BJ (cell line): Measurements from ENCODE around the gene NDUFS8. TPM values are rescaled to one million over a fixed set of nuclear protein-coding genes. Genes with fewer than 3 reads are reported as not detected.
A peak's percentile ranks its signal among the peaks of the same experiment; 100 is the strongest.

Experiments used
- CTCF ChIA-PET: fragments of 350-600 bp; formaldehyde crosslinking; extraction: SDS; loops from one replicate; lab custom pipeline; 2021; ENCODE audit warnings: antibody characterized with exemption, inconsistent platforms; lab: Yijun Ruan, JAX
- POLR2A ChIA-PET: fragments of 300-600 bp; sonication (Branson Sonifier 250); formaldehyde crosslinking; extraction: SDS; loops from one replicate; lab custom pipeline; 2021; ENCODE audit warnings: antibody characterized with exemption; lab: Charles Lee
- DNase-seq: peaks from one replicate; pipeline ENCODE4 v3.0.0-alpha.2; 2011; ENCODE audit warnings: low read depth
- H3K27me3 ChIP-seq: 2 replicates; pipeline ENCODE4 v1.6.0; 2011; ENCODE audit warnings: low read length; ENCODE audit not compliant: control insufficient read depth, insufficient read depth
- H3K36me3 ChIP-seq: 2 replicates; pipeline ENCODE4 v1.5.1; 2011; ENCODE audit warnings: low read length; ENCODE audit not compliant: control insufficient read depth, insufficient read depth
- H3K4me3 ChIP-seq: 2 replicates; pipeline ENCODE4 v1.5.1; 2011; ENCODE audit warnings: low read depth, mild to moderate bottlenecking, control low read depth, low read length
- polyA plus RNA-seq: library from polyadenylated mRNA; depleted of rRNA; stranded (reverse); fragments of >200 nt; gene quantifications from 2 replicates; pipeline ENCODE4 v1.2.3, GENCODE V29; 2011
- TF ChIP-seq, protein P1 (sequence below): IDR thresholded peaks from 2 replicates; pipeline ENCODE4 v1.5.1; 2011; ENCODE audit warnings: low read depth, mild to moderate bottlenecking, control low read depth, inconsistent platforms, low read length, moderate library complexity; ENCODE audit not compliant: insufficient read depth

Gene NDUFS8
- polyA plus RNA-seq, 1 experiment: 101 TPM

DNA sequence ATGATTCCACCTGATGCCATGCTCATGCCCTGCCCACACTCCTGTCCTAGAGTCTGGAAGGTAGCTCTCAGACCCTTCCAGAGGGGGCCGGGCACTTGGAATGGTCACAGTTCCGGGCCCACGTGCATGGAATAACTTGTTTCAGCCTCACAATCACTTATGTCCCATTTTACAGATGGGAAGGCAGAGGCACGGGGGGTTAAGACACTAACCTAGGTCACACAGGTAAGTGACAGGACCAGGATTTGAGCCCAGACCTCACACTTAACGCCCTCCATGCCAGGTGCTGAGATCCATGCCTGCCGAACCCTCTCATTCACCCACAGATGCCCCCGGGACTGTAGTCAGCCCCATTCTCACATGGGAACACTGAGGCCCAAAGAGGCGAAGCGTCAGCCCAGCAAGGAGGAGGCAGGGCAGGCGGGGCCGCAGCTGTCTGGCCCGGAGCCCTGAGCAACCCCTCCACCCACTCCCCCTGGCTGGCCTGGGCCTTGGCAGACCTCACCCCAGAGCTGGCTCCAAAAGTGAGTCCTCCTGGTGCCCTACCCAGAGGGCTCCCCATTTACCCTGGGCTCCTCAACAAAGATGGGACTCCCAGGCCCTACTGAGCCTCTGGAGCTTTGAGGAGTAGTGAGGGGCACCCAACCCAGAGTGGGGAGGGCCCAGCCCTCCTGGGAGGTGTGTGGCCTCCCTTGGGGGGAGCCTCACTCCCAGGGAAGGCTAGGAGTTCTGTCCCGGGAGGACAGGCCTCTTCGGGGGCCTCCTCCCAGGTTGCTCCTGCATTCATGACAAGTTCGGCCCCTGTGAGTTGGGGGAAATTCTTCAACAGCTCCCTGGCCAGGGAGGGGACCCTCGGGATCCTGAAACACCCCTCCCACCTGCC, 22.7 kb upstream of the NDUFS8 start:
- ChIA-PET CTCF (interaction anchor here (1.3 kb wide), 1 partner anchor 202 kb away, joined by 8 read pairs; no protein-coding TSS in a partner anchor), POLR2A (no interaction called here)
- Histone ChIP-seq H3K4me3 (no peak overlapping the region), H3K27me3 (no peaks in the 10 kb centered on the region), H3K36me3 (no peaks in the 10 kb centered on the region)
- DNase-seq: no peak
- TF ChIP-seq, protein P1, sequence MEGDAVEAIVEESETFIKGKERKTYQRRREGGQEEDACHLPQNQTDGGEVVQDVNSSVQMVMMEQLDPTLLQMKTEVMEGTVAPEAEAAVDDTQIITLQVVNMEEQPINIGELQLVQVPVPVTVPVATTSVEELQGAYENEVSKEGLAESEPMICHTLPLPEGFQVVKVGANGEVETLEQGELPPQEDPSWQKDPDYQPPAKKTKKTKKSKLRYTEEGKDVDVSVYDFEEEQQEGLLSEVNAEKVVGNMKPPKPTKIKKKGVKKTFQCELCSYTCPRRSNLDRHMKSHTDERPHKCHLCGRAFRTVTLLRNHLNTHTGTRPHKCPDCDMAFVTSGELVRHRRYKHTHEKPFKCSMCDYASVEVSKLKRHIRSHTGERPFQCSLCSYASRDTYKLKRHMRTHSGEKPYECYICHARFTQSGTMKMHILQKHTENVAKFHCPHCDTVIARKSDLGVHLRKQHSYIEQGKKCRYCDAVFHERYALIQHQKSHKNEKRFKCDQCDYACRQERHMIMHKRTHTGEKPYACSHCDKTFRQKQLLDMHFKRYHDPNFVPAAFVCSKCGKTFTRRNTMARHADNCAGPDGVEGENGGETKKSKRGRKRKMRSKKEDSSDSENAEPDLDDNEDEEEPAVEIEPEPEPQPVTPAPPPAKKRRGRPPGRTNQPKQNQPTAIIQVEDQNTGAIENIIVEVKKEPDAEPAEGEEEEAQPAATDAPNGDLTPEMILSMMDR: no peak

DNA sequence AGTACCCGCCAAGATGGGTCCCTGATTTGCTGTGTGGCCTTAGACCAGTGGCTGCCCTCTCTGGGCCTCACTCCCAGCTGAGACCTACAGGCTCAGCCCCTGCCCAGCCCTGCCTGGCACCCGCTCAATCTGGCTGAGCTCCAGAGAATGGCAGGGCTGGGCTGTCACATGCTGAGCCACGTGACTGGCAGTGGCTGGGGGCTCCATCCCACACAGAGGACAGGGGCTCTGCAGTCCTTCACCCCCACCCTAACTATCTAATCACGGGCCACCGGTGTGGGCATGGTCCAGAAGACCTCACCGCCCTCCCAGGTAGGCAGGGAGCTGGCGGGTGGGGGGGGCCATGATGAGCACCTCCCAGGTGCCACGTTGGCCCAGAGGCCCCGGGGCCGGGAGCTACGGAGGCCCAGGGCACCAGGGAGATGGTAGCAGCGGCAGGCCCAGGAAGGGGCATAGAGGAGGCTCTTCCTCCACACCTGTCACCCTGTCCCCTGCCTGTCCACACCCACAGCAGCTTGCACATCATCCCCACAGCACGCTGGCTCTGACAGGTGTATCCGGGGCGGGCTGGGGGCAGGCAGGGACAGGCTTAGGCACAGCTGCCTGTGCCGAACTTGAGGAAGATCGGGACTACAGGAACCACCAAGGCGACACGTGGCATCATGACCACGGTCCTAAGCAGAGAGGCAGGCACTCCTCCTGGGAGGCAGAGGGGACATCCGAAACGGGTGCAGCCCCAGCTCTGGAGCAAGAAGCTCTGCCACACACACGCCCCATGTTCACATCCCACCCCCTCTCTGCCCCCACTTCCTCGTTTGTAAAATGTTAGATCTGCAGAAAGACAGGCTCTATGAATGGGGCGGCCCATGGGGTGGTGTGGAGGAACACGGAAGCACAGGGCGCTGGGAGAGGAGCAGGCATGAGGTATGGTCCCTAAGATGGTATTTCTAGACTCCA, 21.8 kb upstream of the NDUFS8 start:
- Histone ChIP-seq H3K4me3 (no peak overlapping the region), H3K36me3 (no peaks in the 10 kb centered on the region), H3K27me3 (no peaks in the 10 kb centered on the region)
- DNase-seq: no peak
- CTCF ChIA-PET: interaction anchor here (1.1 to 2.8 kb wide), 4 partner anchors 13 to 201 kb away, joined by 3 to 13 read pairs (median 6); no protein-coding TSS in a partner anchor
- TF ChIP-seq, protein P1: no peak
- POLR2A ChIA-PET: interaction anchor here (0.5 kb wide), 1 partner anchor 146 kb away, joined by 3 read pairs; no protein-coding TSS in a partner anchor

DNA sequence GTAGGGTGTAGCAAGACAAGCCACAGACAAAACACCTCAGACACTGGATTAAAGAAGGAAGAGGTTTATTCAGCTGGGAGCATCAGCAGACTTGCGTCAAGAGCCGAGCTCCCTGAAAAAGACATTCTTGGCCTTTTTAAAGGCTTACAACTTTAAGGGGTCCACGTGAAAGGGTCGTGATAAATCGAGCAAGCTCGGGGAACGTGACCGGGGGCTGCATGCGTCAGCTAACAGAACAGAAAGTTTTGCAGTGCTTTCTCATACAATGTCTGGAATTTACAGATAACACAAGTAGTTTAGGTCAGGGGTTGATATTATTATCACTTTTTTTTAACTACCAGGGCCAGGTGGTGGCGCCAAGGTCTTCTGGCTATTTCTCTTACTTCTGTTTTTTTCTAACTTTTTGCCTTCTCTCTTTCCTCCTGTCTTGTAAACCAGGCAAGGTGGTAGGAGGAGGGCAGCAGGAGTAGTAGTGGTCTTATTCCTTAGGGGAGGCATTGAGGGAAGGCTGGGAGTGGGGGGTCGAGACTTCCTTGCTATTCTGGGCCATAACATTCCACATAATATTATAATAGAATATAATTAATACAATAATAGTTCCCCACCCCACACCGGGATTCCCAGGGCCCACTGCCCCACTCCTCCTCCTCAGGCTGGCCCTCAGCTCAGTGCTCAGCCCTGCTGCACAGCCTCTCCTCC, 20.9 kb upstream of the NDUFS8 start:
- TF ChIP-seq, protein P1: peak; percentile 17
- Histone ChIP-seq H3K36me3 (no peaks in the 10 kb centered on the region), H3K4me3 (peak overlapping the region; percentile 50), H3K27me3 (no peaks in the 10 kb centered on the region)
- ChIA-PET CTCF (interaction anchor here (0.6 to 2.8 kb wide), 7 partner anchors 9 to 1367 kb away, joined by 3 to 13 read pairs (median 5); no protein-coding TSS in a partner anchor), POLR2A (interaction anchor here (0.5 kb wide), 1 partner anchor 146 kb away, joined by 3 read pairs; no protein-coding TSS in a partner anchor)
- DNase-seq: no peak

DNA sequence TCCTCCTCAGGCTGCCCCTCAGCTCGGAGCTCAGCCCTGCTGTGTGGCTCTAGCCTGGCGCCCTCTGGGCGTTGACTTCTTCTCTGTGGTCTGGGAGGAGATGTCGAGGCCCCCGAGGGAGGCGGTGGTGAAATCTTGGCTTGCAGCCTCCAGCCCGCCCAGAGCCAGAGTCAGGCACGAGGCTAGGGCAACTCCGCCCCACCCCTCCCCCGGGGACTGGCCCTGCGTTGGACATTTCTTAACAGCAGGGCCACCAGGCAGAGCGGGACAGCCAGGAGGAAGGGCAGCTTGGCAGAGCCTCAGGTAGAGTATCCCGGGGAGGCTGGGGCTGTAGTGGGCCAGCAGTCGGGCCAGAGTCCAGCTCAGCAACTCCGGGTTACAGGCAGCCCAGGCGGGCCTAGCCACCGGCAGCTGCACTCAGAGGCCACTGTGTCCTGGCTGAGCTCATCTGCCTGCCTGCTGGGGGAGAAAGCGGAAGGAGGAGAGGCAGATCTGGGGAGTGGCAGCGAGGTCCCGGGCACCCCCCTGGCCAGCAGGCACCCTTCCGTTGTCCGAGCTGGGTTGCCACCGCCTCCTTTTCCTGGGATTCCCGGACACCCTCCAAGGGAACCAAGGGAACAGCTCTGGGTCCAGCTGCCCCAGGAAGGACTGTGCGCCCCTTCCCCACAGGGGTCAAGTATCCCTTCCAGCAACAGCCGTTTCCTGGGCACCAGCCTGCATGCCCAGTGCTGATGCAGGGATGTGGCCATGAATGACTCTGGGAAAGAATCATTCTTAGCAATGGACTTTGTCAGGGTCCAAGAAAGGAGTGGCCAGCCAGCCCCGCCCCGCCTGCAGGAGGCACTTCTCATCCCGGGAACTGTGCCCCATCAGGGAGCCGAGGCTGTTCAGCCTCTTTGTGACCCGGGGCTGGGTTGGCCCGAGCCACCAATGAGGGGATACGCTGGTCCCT, 20.1 kb upstream of the NDUFS8 start, which contains the start of gene ALDH3B1:
Gene ALDH3B1 (plus strand): TSS at position 238 of the 952 bp plus-strand sequence. CDS start 4,971 bp downstream, outside the sequence.
- POLR2A ChIA-PET: interaction anchor here (0.5 to 1.1 kb wide), 2 partner anchors 24 to 32 kb away, joined by 3 to 4 read pairs; no protein-coding TSS in a partner anchor
- TF ChIP-seq, protein P1: peak; percentile 33
- CTCF ChIA-PET: interaction anchor here (0.6 to 2.8 kb wide), 6 partner anchors 9 to 1367 kb away, joined by 3 to 13 read pairs (median 6); no protein-coding TSS in a partner anchor
- Histone ChIP-seq H3K4me3 (peak within 1 kb of the TSS; percentile 50), H3K27me3 (no peaks in the 10 kb centered on the region), H3K36me3 (no peaks in the 10 kb centered on the region; the same call in 1 of the 2 replicates)
- DNase-seq: no peak
